Measurements from ENCODE around the gene WDR41. TPM values are rescaled to one million over a fixed set of nuclear protein-coding genes. Genes with fewer than 3 reads are reported as not detected.

Gene WDR41
- total and polyA plus RNA-seq, 7 donors = 14.3 to 65.6 (median 36.8) TPM

- Histone ChIP-seq H3K36me3 (no peaks in the 10 kb centered on the region), H3K27me3 (no peaks in the 10 kb centered on the region), H3K27ac (peak overlapping the region in 1 of 4 donors; percentile 20), H3K4me1 (peaks cover 0 to 54% (median 29%) of the 10 kb centered on the region in 4 donors), H3K4me3 (no peak overlapping the region), H3K9me3 (no peaks in the 10 kb centered on the region)
- 80 to 90% methylated on average over 2 of the region's 2 CpGs for WGBS, 2 donors
- no peak for DNase-seq
- TF ChIP-seq, protein P1, sequence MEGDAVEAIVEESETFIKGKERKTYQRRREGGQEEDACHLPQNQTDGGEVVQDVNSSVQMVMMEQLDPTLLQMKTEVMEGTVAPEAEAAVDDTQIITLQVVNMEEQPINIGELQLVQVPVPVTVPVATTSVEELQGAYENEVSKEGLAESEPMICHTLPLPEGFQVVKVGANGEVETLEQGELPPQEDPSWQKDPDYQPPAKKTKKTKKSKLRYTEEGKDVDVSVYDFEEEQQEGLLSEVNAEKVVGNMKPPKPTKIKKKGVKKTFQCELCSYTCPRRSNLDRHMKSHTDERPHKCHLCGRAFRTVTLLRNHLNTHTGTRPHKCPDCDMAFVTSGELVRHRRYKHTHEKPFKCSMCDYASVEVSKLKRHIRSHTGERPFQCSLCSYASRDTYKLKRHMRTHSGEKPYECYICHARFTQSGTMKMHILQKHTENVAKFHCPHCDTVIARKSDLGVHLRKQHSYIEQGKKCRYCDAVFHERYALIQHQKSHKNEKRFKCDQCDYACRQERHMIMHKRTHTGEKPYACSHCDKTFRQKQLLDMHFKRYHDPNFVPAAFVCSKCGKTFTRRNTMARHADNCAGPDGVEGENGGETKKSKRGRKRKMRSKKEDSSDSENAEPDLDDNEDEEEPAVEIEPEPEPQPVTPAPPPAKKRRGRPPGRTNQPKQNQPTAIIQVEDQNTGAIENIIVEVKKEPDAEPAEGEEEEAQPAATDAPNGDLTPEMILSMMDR (IDR thresholded peaks at IDR 0.05) = no peak
- no peak for TF ChIP-seq EP300 (IDR thresholded peaks at IDR 0.05)
- no peak for TF ChIP-seq POLR2AphosphoS5 (IDR thresholded peaks at IDR 0.05)
- no peak for TF ChIP-seq POLR2A (IDR thresholded peaks at IDR 0.05)
- intact Hi-C loops (cut with DNase I) = loop anchor here (10.0 kb wide), 1 partner anchor 120 kb away; no protein-coding TSS in a partner anchor
These were observed 67.2 kb downstream of the WDR41 start for GRCh38 chr5:77424921-77425320.

DNA sequence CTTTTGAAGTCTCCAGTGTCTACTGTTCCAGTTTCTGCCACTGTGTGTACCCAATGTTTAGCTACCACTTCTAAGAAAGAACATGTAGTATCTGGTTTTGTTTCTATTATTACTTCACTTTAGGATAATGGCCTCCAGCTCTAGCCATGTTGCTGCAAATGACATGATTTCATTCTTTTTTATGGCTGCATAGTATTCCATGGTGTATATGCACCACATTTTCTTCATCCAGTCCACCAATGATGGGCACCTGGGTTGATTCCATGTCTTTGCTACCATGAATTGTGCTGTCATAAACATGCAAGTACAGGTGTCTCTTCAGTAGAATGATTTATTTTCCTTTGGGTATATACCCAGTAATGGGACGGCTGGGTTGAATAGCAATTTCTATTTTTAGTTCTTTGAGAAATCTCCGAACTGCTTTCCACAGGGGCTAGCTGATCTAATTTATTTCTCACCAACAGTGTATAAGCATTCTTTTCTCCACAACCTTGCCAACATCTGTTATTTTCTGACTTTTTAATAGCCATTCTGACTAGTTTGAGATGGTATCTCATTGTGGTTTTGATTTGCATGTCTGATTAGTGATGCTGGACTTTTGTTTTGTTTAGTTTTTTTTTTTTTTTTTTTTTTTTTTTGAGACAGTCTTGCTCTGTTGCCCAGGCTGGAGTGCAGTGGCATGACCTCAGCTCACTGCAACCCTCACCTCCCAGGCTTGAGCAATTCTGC is 68.9 kb downstream of the WDR41 start:
- Histone ChIP-seq H3K4me3 (no peak overlapping the region), H3K27ac (no peak overlapping the region), H3K27me3 (no peaks in the 10 kb centered on the region), H3K36me3 (no peaks in the 10 kb centered on the region), H3K4me1 (peaks cover 0 to 36% (median 18%) of the 10 kb centered on the region in 4 donors), H3K9me3 (no peaks in the 10 kb centered on the region)
- intact Hi-C loops (cut with DNase I) = loop anchor here (10.0 kb wide), 1 partner anchor 118 kb away; no protein-coding TSS in a partner anchor
- TF ChIP-seq, protein P1 (IDR thresholded peaks at IDR 0.05) = no peak
- no peak for DNase-seq
- 80% methylated on average over 2 of the region's 2 CpGs for WGBS, 2 donors

- 54 to 69% methylated on average over 3 of the region's 3 CpGs for WGBS, 2 donors
- no peaks in the 10 kb centered on the region for H3K9me3 ChIP-seq
- H3K27me3 ChIP-seq = no peaks in the 10 kb centered on the region
- H3K36me3 ChIP-seq = no peaks in the 10 kb centered on the region
- TF ChIP-seq EP300 (IDR thresholded peaks at IDR 0.05) (no peak), POLR2A (IDR thresholded peaks at IDR 0.05) (no peak), POLR2AphosphoS5 (IDR thresholded peaks at IDR 0.05) (no peak)
- TF ChIP-seq, protein P1 (IDR thresholded peaks at IDR 0.05) = no peak
- DNase-seq = no peak
- intact Hi-C loops (cut with DNase I) = loop anchor here (10.0 kb wide), 1 partner anchor 116 kb away; no protein-coding TSS in a partner anchor
- H3K4me3 ChIP-seq = no peak overlapping the region
- H3K4me1 ChIP-seq = peaks cover 0 to 15% (median 6%) of the 10 kb centered on the region in 4 donors
- H3K27ac ChIP-seq = no peak overlapping the region
These were observed 71.2 kb downstream of the WDR41 start for GRCh38 chr5:77420940-77421339.

DNA sequence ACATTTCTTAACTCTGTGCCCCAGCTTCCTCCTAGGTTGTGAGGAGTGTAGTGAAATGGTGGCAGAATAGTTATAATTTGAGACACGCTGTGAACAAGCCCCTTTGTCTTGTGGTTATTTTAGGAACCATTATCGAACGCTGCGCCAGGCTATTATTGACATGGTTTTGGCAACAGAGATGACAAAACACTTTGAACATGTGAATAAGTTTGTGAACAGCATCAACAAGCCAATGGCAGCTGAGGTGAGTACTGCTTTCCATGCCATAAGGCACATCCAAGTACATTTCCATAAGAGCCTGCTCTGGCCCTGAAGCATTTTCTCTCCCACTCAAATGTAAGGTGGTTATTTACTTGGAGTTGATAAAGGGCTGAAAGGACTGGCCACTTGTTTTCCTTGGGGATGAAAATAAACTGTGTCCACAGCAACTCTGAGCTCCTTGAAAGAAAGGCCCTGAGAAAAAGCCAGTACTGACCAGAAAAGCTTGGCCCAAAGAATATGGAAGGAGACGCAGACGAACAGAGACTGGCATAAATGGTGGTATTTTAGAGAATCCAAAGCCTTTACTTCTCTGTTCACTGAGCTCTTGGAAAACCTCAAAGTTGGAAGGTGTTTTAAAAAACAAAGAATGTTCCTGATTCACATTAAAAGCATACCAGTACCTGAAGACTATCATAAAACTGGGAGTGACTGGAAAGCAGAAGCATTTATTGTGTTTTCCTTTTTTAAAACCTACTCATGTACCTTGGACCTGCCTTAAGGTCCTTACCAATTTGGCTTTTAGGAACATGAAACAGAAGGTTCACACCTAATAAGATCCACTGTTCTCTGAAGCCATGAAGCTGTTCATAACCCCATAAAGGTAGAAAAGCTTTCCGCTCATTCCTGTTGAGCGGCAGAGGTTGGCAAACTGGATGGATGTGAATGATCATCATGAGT is 72.2 kb downstream of the WDR41 start:
- no peak for DNase-seq
- TF ChIP-seq POLR2A (IDR thresholded peaks at IDR 0.05) (no peak), POLR2AphosphoS5 (IDR thresholded peaks at IDR 0.05) (no peak), EP300 (IDR thresholded peaks at IDR 0.05) (no peak)
- TF ChIP-seq, protein P1 (IDR thresholded peaks at IDR 0.05) = no peak
- no peak overlapping the region for H3K4me3 ChIP-seq
- no peaks in the 10 kb centered on the region for H3K27me3 ChIP-seq
- 79 to 92% methylated on average over 8 of the region's 8 CpGs for WGBS, 2 donors
- H3K36me3 ChIP-seq = no peaks in the 10 kb centered on the region
- H3K27ac ChIP-seq = no peak overlapping the region
- H3K4me1 ChIP-seq = peaks cover 0 to 11% (median 5%) of the 10 kb centered on the region in 4 donors
- intact Hi-C loops (cut with DNase I) = loop anchor here (10.0 kb wide), 1 partner anchor 115 kb away; no protein-coding TSS in a partner anchor
- no peaks in the 10 kb centered on the region for H3K9me3 ChIP-seq
